Activated CD8-positive, alpha-beta memory T cell treated with anti-CD3 and anti-CD28 coated beads for 24 hours (primary cell): Measurements from ENCODE around the gene CFTR.
"Not testable (repeated sequence)": the region's sequence is repeated elsewhere in the genome, so short reads cannot be mapped to it uniquely, and the experiment has no call there.

Experiments used
- DNase-seq: peaks from one replicate; pipeline ENCODE4 v3.0.0-alpha.2; 2020

The CFTR gene

DNA sequence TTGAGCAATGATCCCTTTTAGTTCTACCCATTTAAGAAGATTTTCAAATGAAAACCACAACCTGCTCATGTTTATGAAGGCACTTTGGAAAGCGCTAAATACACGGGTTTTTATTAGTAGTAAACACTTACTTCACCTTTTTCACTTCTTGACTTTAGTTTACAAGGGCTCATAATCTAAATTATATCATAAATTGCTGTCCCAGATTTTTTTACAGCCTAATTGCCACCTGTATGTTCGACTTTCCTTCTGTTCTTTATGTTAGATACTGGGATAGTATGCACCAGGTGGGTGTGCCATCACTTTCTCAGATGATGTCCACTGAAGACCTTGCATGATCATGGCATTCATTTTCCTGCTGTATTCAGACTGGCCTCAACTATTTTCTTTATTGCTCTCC is 22.5 kb downstream of the CFTR start:
- no peak for DNase-seq

DNA sequence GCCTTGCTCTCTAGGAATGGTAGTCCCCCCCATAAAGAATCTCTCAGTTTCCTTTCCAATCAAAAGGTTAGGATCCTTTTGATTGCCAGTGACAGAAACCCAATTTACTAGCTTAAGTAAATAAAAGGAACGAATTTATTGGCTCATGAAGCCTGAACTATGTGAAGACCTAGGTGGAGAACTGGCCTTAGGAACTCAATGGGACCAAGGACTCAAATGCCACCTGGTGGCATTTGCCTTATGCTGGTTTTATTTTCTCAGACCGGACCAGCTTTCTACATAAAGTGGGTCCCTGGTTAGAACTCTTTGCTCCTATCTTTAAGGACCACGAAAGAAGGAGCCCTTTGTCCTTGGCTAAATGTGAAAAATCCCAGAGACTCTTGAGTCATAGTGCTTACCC is 25.4 kb downstream of the CFTR start:
- no peak for DNase-seq

DNA sequence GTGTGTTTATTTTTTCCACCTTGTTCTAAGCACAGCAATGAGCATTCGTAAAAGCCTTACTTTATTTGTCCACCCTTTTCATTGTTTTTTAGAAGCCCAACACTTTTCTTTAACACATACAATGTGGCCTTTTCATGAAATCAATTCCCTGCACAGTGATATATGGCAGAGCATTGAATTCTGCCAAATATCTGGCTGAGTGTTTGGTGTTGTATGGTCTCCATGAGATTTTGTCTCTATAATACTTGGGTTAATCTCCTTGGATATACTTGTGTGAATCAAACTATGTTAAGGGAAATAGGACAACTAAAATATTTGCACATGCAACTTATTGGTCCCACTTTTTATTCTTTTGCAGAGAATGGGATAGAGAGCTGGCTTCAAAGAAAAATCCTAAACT is 28.9 kb downstream of the CFTR start:
- DNase-seq: no peak

DNA sequence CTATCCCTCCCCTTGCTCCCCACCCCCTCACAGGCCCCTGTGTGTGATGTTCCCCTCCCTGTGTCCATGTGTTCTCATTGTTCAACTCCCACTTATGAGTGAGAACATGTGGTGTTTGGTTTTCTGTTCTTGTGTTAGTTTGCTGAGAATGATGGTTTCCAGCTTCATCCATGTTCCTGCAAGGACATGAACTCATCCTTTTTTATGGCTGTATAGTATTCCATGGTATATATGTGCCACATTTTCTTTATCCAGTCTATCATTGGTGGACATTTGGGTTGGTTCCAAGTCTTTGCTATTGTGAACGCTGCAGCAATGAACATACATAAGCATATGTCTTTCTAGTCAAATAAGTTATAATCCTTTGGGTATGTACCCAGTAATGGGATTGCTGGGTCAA is 37.4 kb downstream of the CFTR start:
- DNase-seq: not testable (repeated sequence)

DNA sequence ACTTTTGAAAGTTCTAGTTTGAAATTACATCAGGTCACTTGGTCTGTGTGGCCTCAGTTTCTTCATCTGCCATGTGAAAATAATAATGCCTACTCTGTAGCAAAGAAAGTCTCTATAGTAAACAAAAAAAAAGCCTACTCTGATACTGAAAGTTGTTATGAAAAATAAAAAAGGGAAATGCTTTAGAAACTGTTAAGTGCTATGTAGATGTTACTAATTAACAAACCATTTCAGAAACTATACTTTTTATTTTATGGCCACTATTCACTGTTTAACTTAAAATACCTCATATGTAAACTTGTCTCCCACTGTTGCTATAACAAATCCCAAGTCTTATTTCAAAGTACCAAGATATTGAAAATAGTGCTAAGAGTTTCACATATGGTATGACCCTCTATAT is 50.6 kb downstream of the CFTR start:
- no peak for DNase-seq

DNA sequence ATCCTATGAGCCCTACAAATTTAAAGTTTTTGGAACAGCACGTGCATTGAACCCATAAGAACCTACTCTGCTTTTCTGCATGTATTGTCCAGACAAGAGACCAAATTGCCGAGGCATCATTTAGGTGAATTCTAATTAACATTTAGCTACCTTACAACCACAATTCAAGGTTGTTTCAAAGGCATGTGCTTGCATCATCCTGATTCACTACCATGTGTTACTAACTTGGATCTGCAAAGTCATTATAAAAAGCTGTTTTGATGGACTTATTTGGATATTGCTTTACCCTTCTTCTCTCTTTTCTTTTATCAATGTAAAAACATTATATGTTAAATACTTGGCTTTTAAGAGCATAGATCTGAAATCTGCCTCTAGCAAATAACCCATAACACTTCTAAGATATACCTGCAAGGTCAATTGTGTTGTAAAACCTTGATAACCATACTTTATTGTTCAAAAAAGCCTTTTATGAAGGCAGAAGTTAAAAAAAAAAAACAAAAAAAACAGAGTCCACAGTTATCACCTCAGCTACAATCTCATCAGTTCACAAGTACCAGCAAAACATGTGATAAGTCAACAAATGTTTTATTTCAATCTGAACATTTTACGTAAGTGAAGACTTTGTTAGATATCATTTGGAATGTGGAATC is 51.9 kb downstream of the CFTR start:
- DNase-seq: no peak

DNA sequence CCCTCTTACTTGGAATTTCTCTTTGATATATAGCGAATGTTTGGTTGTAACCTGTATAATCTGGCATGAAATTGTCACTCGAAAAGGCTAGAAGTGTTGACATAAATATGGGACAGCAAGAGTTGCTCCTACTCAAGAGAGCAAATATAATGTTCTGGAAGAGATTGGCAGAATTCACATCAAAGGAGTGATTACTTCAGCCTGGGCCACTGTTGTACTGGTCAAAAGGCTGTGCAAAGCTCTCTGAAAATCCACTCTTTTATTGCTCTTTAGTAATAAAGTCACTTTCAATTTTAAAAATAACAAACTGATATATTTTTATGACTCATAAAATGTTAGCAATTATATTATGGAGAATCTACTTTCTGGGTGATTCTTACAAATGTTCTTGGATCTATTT is 58.2 kb downstream of the CFTR start:
- no peak for DNase-seq

DNA sequence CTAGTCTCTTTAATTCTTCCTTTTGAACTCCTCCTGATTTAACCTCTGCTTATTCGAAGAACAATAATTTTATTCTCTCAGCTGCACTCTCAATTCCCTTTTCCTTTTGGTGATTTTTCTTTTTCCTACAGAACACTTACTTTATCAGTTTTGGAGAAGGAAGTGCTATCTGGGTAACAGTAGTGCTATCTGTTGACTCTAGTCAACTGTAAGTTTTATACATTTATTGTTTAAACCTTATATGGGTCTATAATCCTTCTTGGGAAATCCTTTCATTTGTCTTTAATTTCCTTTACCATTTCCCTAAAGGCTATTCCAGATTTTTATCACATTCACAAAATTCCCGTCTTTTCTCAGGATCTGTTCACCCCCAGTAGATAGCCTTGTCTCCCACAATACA is 64.2 kb downstream of the CFTR start:
- no peak for DNase-seq

DNA sequence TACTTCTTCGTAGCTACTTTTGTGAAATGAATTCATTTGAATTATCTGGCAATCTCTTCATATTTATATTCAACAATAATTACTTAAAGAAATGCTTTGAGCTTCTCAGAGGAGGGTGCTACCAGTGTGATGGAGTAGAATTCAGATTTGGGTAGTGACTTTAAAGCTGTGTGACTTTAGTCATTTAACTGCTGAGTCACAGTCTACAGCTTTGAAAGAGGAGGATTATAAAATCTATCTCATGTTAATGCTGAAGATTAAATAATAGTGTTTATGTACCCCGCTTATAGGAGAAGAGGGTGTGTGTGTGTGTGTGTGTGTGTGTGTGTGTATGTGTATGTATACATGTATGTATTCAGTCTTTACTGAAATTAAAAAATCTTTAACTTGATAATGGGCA is 68.2 kb downstream of the CFTR start:
- no peak for DNase-seq

DNA sequence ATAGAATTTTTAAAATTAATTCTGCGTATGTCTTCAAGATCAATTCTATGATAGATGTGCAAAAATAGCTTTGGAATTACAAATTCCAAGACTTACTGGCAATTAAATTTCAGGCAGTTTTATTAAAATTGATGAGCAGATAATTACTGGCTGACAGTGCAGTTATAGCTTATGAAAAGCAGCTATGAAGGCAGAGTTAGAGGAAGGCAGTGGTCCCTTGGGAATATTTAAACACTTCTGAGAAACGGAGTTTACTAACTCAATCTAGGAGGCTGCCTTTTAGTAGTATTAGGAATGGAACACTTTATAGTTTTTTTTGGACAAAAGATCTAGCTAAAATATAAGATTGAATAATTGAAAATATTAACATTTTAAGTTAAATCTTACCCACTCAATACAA is 70.8 kb downstream of the CFTR start:
- no peak for DNase-seq

DNA sequence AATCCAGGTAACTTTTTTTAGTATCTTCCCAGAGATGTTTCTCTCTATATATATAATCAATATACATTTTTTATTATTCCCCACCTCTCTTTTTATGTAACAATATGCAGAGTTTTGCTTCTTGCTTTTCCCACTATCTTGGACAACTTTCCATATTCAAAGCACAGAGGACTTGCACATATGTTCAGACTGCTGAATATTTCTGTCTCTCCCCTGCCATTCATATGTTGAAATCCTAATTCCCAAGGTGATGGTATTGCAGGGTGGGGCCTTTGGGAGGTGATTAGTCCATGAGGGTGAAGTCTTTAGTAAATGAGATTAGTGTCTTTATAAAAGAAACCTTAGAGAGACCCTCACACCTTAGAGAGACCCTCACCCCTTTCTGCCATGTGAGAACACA is 72.8 kb downstream of the CFTR start:
- no peak for DNase-seq

DNA sequence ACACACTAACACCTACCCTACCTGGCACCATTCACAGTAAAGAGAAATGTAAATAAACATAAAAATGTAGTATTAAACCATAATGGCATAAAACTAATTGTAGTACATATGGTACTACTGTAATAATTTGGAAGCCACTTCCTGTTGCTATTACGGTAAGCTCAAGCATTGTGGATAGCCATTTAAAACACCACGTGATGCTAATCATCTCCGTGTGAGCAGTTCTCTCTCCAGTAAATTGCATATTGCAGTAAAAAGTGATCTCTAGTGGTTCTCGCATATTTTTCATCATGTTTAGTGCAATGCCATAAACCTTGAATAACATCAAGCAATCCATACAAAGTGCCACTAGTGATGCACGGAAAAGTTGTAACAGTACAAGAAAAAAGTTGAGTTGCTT is 75.4 kb downstream of the CFTR start:
- DNase-seq: no peak

DNA sequence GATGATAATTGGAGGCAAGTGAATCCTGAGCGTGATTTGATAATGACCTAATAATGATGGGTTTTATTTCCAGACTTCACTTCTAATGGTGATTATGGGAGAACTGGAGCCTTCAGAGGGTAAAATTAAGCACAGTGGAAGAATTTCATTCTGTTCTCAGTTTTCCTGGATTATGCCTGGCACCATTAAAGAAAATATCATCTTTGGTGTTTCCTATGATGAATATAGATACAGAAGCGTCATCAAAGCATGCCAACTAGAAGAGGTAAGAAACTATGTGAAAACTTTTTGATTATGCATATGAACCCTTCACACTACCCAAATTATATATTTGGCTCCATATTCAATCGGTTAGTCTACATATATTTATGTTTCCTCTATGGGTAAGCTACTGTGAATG is 79.6 kb downstream of the CFTR start:
- no peak for DNase-seq

DNA sequence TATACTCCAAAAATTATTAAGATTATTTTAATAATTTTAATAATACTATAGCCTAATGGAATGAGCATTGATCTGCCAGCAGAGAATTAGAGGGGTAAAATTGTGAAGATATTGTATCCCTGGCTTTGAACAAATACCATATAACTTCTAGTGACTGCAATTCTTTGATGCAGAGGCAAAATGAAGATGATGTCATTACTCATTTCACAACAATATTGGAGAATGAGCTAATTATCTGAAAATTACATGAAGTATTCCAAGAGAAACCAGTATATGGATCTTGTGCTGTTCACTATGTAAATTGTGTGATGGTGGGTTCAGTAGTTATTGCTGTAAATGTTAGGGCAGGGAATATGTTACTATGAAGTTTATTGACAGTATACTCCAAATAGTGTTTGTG is 80.2 kb downstream of the CFTR start:
- DNase-seq: no peak

DNA sequence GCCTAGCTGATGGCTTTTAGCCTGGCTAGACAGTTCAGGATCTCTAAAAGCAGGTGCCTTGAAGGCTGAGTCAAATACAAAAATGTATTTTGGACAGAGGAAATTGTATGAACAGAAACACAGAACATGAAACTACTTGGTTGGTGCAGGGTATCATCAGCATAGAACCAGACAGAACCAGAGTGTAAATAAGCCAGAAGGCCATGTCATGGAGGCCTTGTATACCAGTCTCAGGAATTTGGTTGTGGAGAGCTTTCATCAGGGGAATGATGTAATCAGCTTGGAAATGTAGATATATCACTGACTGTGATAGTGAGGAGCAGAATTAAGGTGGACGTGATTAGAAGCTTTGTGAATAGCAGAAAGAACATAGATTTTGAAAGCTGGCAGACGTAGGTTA is 82.9 kb downstream of the CFTR start:
- DNase-seq: no peak

DNA sequence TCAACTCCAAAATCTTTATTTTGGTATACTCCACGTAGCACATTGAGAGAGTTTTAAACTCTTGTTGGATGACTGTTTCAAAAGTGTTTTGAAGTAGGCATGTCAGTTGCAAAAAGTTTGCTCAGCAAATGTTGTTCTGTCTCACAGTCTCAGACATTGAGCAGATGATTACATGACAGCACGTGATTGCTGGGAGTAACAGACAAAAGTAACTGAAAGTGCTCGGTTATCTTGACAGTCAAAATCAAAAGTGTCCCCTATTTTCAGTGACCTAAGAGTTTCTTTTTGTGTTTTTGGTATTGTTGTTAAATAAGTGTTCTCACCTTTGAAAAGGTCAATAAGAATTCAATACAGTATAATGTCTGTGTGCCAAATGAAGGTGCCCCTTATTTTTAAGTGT is 84.3 kb downstream of the CFTR start:
- DNase-seq: no peak

DNA sequence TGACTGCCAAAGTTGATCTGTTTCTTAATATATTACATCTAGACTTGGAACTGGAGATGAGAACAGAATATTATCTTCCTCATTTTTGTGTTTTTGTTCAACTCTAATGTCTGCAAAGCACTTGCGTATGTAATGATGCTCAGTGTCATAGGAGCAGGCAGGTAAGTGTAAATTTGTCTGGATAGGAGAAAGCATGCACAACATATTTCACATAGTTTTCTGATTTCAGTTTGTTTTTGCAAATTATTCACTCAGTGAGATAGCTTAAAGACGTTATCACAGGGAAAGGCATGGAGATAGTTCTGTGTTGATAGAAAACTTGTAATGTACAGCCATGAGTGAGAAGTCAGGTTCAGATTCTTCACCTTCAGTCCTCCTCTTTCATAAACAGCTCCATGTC is 84.8 kb downstream of the CFTR start:
- DNase-seq: no peak

DNA sequence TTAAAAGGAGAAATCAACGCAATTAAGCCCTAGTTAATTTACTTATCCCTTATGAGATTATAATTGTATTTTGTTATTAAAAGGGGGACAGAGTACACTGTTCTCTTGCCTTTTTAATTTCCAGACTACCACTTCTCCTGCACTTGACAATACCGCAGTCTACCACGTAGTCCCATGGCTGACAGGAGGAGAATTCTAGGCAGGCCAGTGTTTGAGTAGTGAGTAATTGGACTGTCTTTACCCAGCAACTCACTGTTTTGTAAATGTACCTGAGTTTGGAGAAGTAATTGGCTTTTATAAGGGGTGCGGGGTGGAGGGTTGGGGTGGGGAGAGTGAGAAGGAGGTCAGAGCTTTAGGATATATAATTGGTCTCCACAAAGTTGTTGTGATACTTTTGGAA is 85.4 kb downstream of the CFTR start:
- no peak for DNase-seq

DNA sequence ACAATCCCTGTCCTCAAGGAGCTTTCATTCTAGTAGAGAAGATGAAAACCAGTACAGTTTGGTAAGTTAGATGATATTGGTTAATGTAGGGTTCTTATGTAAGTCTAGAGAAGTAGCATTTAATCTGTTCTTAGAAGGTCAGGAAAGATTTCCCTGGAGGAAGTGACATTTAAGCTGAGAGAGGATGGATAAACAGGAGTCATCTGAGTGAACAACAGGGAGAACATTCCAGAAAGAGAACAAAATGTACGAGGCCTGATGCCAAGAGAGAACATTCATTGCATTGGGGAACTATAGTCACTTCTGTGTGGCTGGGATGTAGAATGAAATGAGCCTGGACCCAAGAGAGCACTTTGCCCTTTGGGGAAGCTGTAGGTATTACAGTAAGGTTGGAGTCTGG is 88.0 kb downstream of the CFTR start:
- DNase-seq: no peak

DNA sequence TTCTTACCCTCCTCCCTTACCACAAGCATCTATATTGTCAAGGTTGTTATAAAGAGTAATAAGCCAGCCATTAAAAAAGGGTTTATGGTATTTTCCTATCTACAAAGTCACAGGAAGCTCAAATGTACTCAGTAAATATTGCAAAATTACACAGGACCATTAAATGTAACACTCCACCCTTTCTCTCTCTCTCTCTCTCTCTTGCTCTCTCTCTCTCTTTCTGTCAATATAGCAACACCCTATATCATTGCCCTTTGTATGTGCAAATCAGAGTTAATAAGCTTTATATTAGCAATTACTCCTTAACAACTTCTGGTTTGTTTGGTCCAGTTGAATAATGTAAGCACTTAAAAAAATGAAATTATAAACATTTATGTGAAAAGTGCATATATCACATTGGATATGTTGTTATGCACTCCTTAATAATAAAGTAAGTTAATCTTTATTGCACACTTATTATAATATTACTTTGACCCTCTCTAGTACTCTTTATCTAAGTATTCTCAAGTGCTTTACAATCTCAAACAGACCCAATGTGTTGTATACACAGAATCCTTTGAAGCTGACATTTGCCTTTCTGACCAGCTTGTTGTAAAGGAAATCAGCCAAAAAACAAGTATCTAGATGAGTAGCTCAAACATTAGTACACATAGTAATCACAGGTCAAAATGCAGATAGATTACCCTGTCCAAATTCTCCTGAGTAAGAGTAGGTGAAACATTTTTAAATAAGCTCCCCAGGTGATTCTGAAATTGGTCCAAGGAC is 93.2 kb downstream of the CFTR start:
- no peak for DNase-seq

DNA sequence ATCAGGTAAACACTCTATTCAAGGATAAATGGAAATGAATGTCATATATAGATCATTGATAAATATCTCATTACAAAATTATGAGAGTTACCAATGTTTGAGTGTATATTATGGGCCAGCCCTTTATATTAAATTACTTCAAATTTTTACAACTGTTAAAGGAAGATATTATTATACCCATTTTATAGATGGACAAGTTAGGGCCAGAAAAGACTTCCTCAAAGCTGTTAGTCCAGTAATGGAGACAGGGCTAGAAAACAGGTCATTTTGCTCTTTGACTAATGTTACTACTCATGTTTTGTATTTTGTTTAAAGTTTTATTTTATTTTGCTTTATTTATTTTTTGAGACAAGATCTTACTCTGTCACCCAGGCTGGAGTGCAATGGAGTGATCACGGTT is 101.6 kb downstream of the CFTR start:
- no peak for DNase-seq

DNA sequence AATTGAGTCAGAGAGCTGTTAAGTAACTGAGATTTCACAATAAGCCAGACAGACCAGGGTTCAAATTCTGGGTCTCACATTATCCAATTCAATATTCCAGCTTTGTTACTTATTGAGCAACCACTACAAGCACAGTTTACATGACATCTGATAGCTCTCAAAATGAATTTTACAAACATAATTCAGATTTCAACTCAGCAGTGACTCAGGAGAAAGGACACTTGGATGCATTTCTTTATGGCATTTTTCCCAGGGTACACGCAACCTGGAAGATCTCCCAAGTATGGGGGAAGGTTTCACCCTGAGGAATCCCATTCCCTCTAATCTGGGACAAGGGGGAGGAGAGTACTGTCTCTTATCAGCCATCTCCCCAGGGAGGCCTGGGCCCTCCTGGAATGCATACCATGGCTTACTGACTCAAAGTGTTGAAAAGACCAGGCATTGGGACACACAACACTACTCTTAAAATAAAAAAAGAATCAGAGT is 102.4 kb downstream of the CFTR start:
- DNase-seq: no peak

DNA sequence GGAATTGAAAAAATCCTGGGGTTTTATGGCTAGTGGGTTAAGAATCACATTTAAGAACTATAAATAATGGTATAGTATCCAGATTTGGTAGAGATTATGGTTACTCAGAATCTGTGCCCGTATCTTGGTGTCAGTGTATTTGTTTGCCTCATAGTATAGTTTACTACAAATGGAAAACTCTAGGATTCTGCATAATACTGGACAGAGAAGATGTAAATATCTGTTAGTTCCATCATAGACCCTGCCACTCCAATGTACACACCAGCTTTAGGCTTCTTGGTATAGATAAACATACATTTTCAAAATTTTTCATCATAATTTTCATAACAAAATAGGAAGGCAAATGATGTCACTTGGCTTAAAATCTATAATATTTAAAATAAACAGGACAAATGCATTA is 108.1 kb downstream of the CFTR start:
- no peak for DNase-seq

DNA sequence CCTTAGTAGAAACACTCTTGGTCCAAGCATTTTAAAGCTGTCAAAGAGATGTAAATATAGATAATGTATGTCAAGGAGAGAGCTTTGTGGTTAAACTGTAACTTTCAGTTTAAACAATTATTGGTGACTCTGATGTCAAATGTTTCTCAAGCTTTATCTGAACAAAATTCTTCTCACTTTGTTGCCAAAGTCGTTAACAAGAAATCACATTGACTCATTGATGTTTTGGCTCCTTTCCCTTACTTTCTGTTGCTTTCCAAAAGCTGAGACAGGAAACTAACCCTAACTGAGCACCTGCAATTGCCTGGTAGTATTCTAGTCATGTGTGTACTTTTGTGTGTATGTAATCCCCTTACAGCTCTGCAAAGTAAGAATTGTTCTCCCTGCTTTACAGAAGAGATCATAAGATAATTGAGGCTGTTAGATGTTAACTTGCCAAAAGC is 108.5 kb downstream of the CFTR start:
- DNase-seq: no peak

DNA sequence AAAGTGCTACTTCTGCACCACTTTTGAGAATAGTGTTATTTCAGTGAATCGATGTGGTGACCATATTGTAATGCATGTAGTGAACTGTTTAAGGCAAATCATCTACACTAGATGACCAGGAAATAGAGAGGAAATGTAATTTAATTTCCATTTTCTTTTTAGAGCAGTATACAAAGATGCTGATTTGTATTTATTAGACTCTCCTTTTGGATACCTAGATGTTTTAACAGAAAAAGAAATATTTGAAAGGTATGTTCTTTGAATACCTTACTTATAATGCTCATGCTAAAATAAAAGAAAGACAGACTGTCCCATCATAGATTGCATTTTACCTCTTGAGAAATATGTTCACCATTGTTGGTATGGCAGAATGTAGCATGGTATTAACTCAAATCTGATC is 110.4 kb downstream of the CFTR start:
- no peak for DNase-seq
